Mucosa of rectum (tissue), 2 donors: ENCODE measurements around the gene IL11RA.

Experiments used
- H3K27ac ChIP-seq, 2 donors: one replicate each; pipeline ENCODE4 v1.7.0; 2013; ENCODE audit warnings: inconsistent platforms in 2 of 2, low read depth in 2 of 2, low read length in 2 of 2
- H3K27me3 ChIP-seq, 2 donors: one replicate each; pipeline ENCODE4 v1.7.0; 2013; ENCODE audit warnings: low read length in 2 of 2; ENCODE audit not compliant: control insufficient read depth in 2 of 2, insufficient read depth in 2 of 2
- H3K36me3 ChIP-seq, 2 donors: one replicate each; pipeline ENCODE4 v1.7.0; 2013; ENCODE audit warnings: low read length in 2 of 2; ENCODE audit not compliant: control insufficient read depth in 2 of 2, insufficient read depth in 2 of 2
- H3K4me1 ChIP-seq, 2 donors: one replicate each; pipeline ENCODE4 v1.7.0; 2013; ENCODE audit warnings: low read length in 2 of 2, mild to moderate bottlenecking in 1 of 2; ENCODE audit not compliant: control insufficient read depth in 2 of 2, insufficient read depth in 2 of 2
- H3K4me3 ChIP-seq, 2 donors: one replicate each; pipeline ENCODE4 v1.7.0; 2013; ENCODE audit warnings: low read length in 2 of 2
- H3K9ac ChIP-seq, 2 donors: one replicate each; pipeline ENCODE4 v1.7.0; 2013; ENCODE audit warnings: low read length in 2 of 2, low read depth in 1 of 2, mild to moderate bottlenecking in 1 of 2
- H3K9me3 ChIP-seq, 2 donors: one replicate each; pipeline ENCODE4 v1.7.0; 2013; ENCODE audit warnings: low read length in 2 of 2; ENCODE audit not compliant: control insufficient read depth in 2 of 2
- donor health status: healthy.
- donor health status: Normal muscosa, but diverticular disease.

IL11RA gene

GRCh38 chr9:34653151-34654072, 1.4 kb downstream of the IL11RA start:
- H3K4me3 ChIP-seq: peak overlapping the region in 1 of 2 donors; percentile 75
- peak overlapping the region in 1 of 2 donors; percentile 26 for H3K9ac ChIP-seq
- H3K27ac ChIP-seq: peak overlapping the region; percentile 32 to 86
- H3K4me1 ChIP-seq: peaks cover 21 to 33% of the 10 kb centered on the region in 2 donors
- no peaks in the 10 kb centered on the region for H3K27me3 ChIP-seq
- peaks cover 13 to 18% of the 10 kb centered on the region in 2 donors for H3K36me3 ChIP-seq
- H3K9me3 ChIP-seq: no peaks in the 10 kb centered on the region

DNA sequence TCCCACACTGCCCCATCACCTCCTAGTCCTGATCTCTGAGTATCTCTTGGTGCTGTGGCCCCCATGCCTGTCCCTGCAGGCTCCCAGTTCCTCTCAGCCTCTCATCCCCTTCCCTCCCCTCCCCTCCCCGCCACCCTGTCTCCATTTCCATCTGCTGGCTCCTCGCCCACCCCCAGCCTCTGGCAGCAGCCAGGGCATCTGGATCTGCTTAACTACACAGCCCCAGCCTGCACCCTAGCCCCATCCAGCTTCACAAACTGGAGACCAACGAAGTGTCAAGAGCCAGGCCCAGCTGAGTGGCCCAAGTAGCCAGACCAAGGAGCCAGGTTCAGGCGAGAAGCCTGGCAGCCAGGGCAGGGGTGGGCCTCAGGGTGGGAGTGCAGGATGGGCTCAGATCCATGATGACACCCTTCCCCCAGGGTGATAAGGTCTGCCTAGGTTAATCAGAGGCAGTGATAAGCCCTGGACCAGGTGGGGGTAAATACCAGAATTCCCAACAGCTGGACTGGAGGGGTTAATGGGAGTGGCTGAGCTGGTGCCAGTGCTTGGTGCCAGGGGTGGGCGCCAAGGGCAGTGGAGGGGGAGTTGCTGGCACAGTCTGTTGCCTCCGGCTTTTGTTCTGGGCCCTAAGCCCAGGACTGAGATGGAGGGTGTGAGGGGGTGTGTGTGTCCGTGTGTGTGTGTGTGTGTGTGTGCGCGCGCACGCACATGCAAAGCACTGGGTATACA, 2.5 kb downstream of the IL11RA start:
- peaks cover 21 to 36% of the 10 kb centered on the region in 2 donors for H3K4me1 ChIP-seq

GRCh38 chr9:34655394-34655793, 3.4 kb downstream of the IL11RA start:
- Histone ChIP-seq H3K27ac (peak overlapping the region in 1 of 2 donors; percentile 5), H3K9ac (no peak overlapping the region), H3K4me3 (no peak overlapping the region), H3K9me3 (no peaks in the 10 kb centered on the region), H3K36me3 (peaks cover 0 to under 1% of the 10 kb centered on the region in 2 donors), H3K27me3 (no peaks in the 10 kb centered on the region), H3K4me1 (peaks cover 25 to 45% of the 10 kb centered on the region in 2 donors)

More for the DNA sequence above, 2.5 kb downstream of the IL11RA start:
- Histone ChIP-seq H3K36me3 (peaks cover 2 to 7% of the 10 kb centered on the region in 2 donors), H3K9ac (no peak overlapping the region), H3K9me3 (no peaks in the 10 kb centered on the region), H3K27me3 (no peaks in the 10 kb centered on the region), H3K27ac (peak overlapping the region in 1 of 2 donors; percentile 86), H3K4me3 (no peak overlapping the region)

GRCh38 chr9:34656992-34657391, 5.0 kb downstream of the IL11RA start:
- Histone ChIP-seq H3K9ac (no peak overlapping the region), H3K4me1 (peaks cover 19 to 35% of the 10 kb centered on the region in 2 donors), H3K4me3 (no peak overlapping the region), H3K36me3 (no peaks in the 10 kb centered on the region), H3K27ac (no peak overlapping the region), H3K9me3 (no peaks in the 10 kb centered on the region), H3K27me3 (no peaks in the 10 kb centered on the region)

GRCh38 chr9:34658461-34658860, 6.5 kb downstream of the IL11RA start:
- no peak overlapping the region for H3K9ac ChIP-seq
- no peaks in the 10 kb centered on the region for H3K9me3 ChIP-seq
- H3K27me3 ChIP-seq: no peaks in the 10 kb centered on the region
- H3K36me3 ChIP-seq: no peaks in the 10 kb centered on the region
- no peak overlapping the region for H3K27ac ChIP-seq
- no peak overlapping the region for H3K4me3 ChIP-seq
- H3K4me1 ChIP-seq: peaks cover 4 to 21% of the 10 kb centered on the region in 2 donors

- Histone ChIP-seq H3K4me3 (no peak overlapping the region), H3K27ac (peak overlapping the region; percentile 26 to 27), H3K9ac (no peak overlapping the region), H3K4me1 (peaks cover 8 to 20% of the 10 kb centered on the region in 2 donors), H3K36me3 (no peaks in the 10 kb centered on the region), H3K9me3 (no peaks in the 10 kb centered on the region), H3K27me3 (no peaks in the 10 kb centered on the region)
Measured at GRCh38 chr9:34659592-34660253, 7.7 kb downstream of the IL11RA start.

- H3K4me1 ChIP-seq: peaks cover 13 to 19% of the 10 kb centered on the region in 2 donors
- no peak within 1 kb of the TSS for H3K4me3 ChIP-seq
- H3K9me3 ChIP-seq: no peaks in the 10 kb centered on the region
- no peak within 1 kb of the TSS for H3K27ac ChIP-seq
- no peaks in the 10 kb centered on the region for H3K36me3 ChIP-seq
- no peaks in the 10 kb centered on the region for H3K27me3 ChIP-seq
- no peak within 1 kb of the TSS for H3K9ac ChIP-seq
Measured at GRCh38 chr9:34662526-34663302, 10.7 kb downstream of the IL11RA start, which contains the start of gene CCL27. CCL27 (minus strand) TSS chr9:34662657; CDS start chr9:34662633, 24 bp downstream.

GRCh38 chr9:34663303-34663605, 11.3 kb downstream of the IL11RA start:
- Histone ChIP-seq H3K36me3 (no peaks in the 10 kb centered on the region), H3K4me1 (peaks cover 13 to 19% of the 10 kb centered on the region in 2 donors), H3K27ac (no peak overlapping the region), H3K27me3 (no peaks in the 10 kb centered on the region), H3K4me3 (no peak overlapping the region), H3K9me3 (no peaks in the 10 kb centered on the region), H3K9ac (no peak overlapping the region)

DNA sequence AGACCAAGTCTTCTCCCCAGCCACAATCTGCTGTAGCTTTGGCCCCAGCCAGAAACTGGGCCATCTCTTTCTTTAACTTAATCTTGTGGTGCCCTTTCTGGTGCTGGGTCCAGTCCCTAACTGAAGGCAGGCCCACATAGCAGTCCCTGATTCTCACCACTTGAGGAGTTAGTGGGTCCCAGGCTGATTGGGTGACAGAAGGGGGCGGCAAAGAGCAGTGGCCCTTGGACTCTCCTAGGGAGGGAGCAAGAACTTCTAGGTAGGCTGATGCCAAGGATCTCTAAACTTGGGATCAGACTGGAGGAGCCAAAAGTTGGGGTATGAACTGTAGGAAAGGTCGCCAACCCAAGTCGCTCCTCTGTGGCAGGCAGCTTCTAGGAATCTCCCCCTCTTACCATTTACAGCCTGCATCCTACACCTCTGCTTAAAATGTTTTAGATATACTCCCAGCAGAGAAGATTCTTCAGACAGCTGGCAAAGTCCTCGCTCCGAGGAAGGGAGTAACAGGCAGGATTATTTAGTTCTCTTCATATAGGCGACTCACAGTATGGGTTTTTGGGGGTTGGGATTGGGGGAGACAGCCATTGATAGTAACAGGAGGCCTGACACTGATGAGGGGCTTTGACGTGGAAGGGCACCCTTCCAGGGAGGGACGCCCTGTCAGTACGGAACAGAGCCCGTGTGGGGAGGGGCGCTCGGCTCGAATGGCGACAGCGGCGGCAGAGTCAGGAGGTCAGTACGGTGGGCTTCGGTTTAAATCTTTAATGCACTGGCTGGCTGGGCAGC, 12.5 kb downstream of the IL11RA start:
- no peaks in the 10 kb centered on the region for H3K9me3 ChIP-seq
- peaks cover 13 to 15% of the 10 kb centered on the region in 2 donors for H3K4me1 ChIP-seq
- peak overlapping the region; percentile 87 to 99 for H3K27ac ChIP-seq
- peak overlapping the region; percentile 70 to 75 for H3K9ac ChIP-seq
- H3K27me3 ChIP-seq: no peaks in the 10 kb centered on the region
- H3K4me3 ChIP-seq: peak overlapping the region; percentile 68 to 76
- no peaks in the 10 kb centered on the region for H3K36me3 ChIP-seq
